ENCODE measurements around the gene POLR2C.
"Not testable (repeated sequence)": the region's sequence is repeated elsewhere in the genome, so short reads cannot be mapped to it uniquely, and the experiment has no call there.

POLR2C gene

DNA sequence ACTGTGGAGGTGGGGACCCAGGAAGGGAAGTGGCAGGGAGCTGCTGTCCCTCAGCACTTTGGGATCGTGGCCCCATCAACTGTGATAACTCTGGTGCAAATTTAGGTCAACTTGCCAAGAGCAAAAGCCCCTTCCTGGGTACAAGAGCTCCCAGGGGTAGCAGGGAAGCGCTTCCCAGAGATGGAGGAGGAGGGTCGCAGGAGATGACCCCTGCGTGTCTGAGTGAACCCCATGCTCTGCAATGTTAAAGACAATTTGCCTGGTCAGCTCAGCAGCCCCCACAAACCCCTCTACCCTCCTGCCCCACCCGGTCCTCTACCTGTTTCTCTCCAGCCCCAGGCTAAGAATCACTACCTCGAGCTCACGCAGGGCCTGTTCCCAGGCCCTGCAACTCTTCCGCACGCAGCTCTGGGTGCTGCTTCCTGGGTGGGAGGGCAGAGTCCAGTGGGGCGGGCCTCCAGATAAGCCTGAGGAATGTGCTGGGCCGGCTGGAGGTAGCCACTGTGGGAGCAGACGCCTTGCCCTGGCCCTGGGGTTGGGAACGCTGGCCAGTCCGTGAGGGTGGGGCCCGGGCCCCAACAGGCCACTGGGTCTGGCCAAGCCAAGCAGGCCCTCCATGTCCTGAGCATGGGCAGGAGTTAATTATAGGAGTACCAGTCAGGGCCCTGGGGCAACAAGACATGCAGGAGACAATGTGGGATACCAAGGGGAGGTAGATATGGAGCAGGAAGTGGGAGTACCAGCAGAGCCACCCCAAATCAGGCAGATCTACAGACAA, 17.7 kb downstream of the POLR2C start:
- no peak for DNase-seq (ENCODE audit: low read depth, low spot score)

DNA sequence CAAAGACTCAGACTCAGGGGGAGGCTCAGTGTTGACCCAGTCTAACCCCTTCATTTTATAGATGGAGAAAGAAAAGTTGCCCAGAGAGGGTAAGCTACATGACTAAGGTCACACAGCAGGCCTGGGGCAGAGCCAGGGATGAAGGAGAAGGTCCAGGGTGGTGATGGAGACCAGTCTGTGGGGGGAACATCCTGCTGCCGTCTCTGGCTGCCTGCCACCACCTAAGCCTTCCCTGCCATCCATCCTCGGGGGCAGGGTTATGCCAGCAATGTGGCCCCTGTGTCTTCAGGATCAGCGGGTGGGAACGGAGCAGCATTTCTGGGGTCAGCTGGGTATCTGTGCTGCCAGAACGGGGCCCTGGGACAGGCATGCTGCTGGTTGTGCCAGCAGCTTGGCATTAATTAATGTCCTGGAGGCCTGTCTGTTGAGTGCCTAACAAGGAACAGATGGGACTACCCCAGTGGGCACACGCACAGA, 18.3 kb downstream of the POLR2C start:
- DNase-seq (ENCODE audit: low read depth, low spot score) = no peak

DNA sequence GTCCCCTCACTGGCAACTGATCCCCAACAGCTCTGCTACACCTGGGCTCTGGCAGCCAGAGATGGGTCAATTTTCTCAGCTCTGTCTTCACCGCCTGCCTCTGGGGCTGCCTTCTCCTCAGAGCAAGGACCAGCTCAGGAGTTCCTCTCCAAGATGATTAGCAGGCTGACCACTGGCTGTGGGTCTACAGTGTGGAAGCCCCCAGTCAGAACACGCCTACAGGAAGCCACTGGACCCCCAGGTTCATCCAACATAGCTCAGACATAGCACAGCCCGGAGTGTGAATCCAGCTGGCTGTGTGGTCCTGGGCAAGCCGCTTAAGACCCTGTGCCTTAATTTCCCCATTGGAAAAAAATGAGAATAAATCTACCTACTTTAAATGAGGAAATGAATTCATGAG, 18.9 kb downstream of the POLR2C start:
- DNase-seq (ENCODE audit: low read depth, low spot score) = no peak

DNA sequence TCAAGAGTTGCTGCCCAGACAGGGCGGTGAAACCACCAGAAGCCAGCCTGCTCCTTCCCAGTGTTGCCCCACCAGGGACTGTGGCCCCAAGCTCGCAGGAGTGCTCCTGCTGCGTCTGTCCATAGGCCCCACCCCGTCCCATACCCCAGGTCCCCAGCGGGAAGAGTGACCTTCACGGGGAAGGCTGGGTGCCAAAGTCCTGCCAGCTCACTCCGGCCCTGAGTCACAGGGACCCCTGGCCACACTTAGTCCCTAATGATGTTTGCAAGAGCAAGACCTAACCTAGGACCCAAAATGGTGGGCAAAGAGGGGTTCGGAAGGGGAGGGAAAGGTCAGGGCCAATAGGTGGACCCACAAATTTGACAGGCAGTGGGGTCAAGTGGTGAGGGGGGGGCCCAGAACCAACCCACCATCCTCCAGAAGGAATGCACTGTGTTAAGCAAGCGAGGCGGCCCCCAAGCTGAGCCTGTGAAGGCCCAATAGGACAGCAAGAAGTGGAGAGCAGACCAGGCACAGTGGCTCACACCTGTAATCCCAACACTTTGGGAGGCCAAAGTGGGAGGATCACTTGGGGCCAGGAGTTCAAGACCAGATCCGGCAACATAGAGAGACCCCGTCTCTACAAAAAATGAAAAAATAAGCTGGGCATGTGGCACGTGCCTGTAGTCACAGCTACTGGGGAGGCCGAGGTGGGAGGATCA, 20.5 kb downstream of the POLR2C start:
- no peak for DNase-seq (ENCODE audit: low read depth, low spot score)

GRCh38 chr16:57483725-57484514, 21.4 kb downstream of the POLR2C start:
- no peak for DNase-seq (ENCODE audit: low read depth, low spot score)

DNA sequence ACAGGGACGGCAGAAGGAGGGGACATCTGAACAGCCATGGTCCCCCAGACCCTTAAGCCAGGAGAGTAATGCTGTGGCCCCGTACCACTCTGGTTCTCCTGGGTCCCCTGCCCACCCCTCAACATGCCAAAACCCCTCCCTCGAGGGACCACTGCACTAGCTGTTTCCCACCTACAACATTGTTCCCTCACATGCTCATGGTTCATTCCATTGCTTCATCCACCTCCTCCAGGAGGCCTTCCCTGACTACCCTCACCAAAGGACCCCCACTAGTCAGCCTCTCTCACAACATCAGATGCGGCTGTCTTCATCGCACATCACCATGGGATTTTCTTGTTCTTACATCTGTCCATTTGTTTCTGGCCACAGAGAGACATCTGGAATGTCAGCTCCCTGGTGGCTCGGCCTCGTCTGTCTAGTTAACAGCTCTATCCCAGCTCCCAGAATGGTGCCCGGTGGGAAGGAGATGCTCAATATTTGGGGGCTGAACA, 22.1 kb downstream of the POLR2C start:
- DNase-seq (ENCODE audit: low read depth, low spot score) = no peak

DNA sequence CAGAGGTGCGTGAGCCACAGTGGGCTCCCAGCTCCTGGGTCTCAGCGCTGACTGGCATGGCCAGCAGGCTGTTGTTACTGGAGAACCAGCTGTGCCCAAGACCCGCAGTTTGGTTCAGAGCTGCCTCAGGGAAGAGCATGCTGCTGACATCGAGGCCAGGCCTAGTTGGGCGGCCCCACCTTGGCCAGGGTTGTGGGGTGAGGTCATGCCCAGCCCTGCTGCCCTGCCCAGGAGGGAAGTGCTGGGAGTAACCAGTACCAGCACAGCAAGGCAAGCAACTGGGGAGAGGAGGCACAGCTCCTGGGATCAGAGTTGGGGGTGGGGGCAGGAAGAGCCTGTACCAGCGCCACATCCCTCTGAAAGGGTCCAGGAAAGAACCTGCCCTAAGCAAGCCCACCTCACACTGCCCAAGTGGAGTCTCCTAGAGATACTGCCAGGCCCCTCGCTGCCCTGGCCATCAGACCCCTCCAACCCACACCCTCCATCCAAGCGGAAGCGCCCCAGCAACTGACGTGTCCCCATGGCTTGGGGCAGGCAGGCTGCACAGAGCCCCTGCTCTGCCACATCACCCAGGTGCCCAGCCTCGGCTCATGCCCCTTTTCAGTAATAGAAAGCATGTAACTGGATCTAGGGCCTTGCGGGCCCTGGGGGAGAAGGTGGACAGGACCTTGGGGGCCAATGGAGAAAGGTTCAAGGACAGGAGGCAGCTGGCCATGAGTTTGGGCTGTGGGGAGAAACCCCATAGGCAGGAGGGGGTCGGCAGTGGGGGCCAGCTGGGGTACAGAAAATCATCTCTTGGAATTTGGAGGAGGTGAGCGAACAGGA, 22.8 kb downstream of the POLR2C start:
- DNase-seq (ENCODE audit: low read depth, low spot score) = no peak

DNA sequence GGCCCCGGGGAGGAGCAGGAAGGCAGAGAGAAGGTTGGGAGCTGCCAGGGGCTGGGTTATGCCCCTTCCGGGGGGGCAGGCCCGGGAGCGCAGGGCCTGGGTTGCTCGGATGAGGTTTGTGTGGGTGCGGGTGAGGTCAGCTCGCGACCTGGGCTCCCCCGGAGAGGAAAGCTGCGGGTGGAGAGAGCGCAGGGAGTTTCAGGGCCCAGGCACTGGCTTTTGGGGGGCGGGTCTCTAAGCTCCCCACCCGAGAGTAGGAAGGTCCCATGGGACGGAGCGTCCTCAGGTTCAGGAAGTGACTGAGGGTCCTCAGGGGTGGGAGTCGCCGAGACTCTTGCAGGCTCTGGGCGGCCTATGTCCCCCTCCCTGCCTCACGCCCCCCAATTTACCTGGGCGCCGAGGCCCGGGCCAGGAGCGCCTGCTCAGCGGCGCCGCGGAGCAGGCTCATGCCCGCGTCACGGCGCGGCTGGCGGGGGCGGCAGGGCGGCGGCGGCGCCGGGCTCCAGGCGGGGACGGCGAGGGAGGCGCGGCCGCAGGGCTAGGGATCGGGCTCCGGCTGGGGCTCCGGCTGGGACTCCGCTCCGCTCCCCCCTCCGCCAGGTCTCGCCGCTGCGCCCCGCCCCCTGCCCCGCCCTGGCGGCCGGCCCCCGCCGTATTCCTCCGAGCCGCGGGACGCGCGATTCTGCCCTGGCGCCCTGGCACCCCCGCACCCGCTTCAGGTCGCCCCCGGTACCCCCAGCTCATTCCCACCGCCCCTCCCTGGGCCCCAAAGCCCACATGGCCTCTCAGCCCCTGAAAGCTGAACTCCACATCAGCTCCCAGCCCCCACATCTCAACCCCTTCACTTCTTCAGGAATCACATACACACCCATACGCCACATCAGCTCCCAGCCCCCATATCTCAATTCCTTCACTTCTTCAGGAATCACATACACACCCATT, 23.7 kb downstream of the POLR2C start, which contains the start of gene DOK4:
Gene DOK4 (minus strand): TSS at position 578 of the 942 bp plus-strand sequence. CDS start 6,986 bp downstream, outside the sequence.
- DNase-seq (ENCODE audit: low read depth, low spot score) = no peak

- DNase-seq (ENCODE audit: low read depth, low spot score) = no peak
These were observed 24.7 kb downstream of the POLR2C start for GRCh38 chr16:57486858-57487834.

- no peak for DNase-seq (ENCODE audit: low read depth, low spot score)
These were observed 26.8 kb downstream of the POLR2C start for GRCh38 chr16:57489229-57489628.

GRCh38 chr16:57493767-57494166, 31.3 kb downstream of the POLR2C start:
- no peak for DNase-seq (ENCODE audit: low read depth, low spot score)

- DNase-seq (ENCODE audit: low read depth, low spot score) = no peak
These were observed 34.6 kb downstream of the POLR2C start for GRCh38 chr16:57497121-57497520.

DNA sequence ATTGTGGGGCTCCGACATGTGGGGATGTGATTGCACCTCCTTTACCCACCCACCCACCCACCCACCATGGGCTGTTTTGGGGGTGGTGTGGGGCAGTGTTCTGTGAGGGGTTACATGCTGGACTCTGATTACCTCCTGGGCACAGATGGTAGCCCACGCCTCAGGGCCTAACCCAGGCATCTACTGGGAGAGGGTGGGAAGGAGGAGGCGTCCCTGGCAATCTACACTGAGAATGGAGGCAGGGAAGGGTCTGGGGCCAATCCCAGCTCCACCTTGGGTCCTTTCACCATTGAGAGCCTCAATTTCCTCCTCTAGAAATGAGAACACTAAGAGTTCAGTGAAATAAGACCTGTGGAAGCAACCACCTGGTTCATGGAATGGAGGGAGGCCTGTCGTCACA, 35.6 kb downstream of the POLR2C start:
- DNase-seq (ENCODE audit: low read depth, low spot score) = no peak

DNA sequence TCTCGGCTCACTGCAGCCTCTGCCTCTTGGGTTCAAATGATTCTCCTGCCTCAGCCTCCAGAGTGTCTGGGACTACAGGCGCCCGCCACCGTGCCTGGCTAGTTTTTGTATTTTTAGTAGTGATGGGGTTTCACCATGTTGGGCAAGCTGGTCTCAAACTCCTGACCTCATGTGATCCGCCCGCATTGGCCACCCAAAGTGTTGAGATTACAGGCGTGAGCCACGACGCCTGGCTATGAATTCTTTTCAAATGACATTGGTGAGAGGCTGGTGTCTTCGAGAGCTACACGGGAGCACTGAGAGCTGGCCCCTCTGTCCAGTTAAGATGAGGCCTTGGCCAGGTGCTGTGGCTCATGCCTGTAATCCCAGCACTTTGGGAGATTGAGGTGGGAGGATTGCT, 37.5 kb downstream of the POLR2C start:
- DNase-seq (ENCODE audit: low read depth, low spot score) = not testable (repeated sequence)

- DNase-seq (ENCODE audit: low read depth, low spot score) = no peak
These were observed 38.2 kb downstream of the POLR2C start for GRCh38 chr16:57500578-57501111.

GRCh38 chr16:57501492-57501891, 39.0 kb downstream of the POLR2C start:
- no peak for DNase-seq (ENCODE audit: low read depth, low spot score)

DNA sequence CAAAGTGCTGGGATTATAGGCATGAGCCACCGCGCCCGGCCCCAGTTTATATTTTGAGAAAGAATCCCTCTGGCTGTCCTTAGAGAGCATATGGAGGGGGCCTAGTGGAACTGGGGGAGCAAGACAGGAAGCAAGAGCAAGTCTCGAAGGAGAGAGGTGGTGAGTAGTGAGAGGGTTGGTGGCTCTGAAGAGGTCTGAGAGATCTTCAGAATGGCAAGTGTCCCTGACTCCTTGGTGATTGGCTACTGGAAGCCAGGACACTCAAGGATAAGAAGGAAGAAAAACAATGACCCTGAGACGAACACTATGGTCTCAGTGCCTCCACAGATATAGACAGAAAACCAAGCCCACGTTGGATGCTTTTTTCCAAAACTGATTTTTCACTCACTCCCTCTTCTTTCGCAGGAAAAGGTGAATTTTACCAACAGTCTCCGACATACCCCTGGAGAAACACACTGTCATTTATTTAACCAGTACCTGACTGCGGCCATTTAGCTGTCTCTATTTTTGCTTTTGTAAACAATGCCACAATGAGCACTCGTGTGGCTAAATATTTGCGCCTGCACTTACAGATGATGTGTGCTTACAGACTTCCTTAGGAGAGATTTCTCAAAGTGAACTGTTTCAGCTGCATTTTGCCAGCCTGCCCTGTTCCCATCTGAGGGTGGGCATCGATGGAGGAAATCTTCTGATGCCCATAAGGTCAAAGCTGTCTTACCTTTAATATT, 39.7 kb downstream of the POLR2C start:
- DNase-seq (ENCODE audit: low read depth, low spot score) = no peak

GRCh38 chr16:57503366-57503765, 40.9 kb downstream of the POLR2C start:
- DNase-seq (ENCODE audit: low read depth, low spot score) = no peak

All from iPS DF 19.7 (cell line).